ENCODE measurements around the gene APC.

DNA sequence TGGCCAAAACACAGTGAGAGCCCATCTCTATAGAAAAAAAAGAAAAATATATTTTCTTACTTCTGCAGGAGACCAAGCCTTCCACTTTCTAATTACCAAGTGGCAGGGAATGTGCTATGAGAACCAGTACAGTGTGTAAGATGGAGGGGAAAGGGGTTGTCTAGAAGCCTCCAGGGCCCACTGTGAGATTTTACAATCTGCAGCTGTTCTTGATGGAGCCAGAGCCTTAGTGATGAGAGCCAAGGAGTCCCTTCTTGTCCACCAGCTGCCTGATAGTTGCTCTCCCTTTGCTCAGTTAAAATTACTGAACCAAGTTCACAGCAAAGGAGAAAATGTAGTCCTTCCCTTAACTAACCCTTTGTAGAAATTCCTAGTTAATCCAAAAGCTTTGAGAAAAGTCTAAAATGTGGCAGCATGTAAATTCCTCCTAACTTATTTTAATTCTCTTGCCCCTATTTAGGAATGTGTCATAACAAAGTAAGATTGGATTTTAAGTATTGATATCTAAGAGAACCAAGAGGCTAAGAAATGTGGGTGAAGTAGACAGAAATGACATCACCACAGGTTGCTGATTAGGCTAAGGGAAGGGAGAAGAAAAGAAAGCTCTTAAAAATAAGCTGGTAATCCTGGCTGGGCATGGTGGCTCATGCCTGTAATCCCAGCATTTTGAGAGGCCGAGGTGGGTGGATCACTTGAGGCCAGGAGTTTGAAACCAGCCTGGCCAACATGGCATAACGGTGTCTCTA is 142.7 kb downstream of the APC start:
- TF ChIP-seq EZH2 (IDR thresholded peaks at IDR 0.05), result no peak
- no peak for TF ChIP-seq POLR2AphosphoS5 (IDR thresholded peaks at IDR 0.05; ENCODE audit: borderline replicate concordance, low read depth, low read length)

Data from SK-N-MC (cell line).